Esophagus squamous epithelium (tissue), 4 donors: ENCODE results near the gene TMEM254.
"Not testable (repeated sequence)": the region's sequence is repeated elsewhere in the genome, so short reads cannot be mapped to it uniquely, and the experiment has no call there.

ENCODE experiments used
- CTCF ChIP-seq, 6 experiments: fragments of 450-650 bp in 4 of 6; fragments of 200-600 bp in 2 of 6; sonication (generic) in 2 of 6; IDR thresholded peaks; one replicate each; pipeline ENCODE4 v1.5.1; 2016 to 2019; ENCODE audit warnings: antibody characterized with exemption in 6 of 6, mild to moderate bottlenecking in 4 of 6, moderate library complexity in 4 of 6
- POLR2A ChIP-seq, 4 donors: fragments of 450-650 bp; IDR thresholded peaks; one replicate each; pipeline ENCODE4 v1.6.1; 2017; ENCODE audit warnings: antibody characterized with exemption in 4 of 4, mild to moderate bottlenecking in 4 of 4, moderate library complexity in 3 of 4

DNA sequence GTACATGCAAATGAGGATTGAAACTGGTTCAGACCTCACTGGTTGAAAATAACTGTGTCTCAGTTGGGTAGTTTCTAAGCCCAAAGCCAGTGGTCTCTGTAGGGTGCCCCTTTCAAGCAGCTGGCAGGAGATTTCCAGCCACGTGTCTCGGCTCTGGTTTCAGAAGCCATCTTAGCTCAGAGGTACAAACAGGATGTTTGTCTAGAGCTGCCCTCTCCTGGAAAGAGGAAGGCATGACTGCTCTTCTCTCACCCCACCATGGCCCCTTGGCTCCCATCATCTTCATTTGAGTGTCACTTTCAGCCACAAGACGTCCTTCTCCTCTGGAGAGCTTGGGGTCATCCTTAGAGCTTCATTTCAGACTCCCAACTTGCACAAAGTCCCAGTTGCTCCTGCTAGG is 49.3 kb upstream of the TMEM254 start:
- peak in 2 of 6 experiments; percentile 14 to 36 for TF ChIP-seq CTCF (IDR thresholded peaks at IDR 0.05)
- not testable (repeated sequence) for TF ChIP-seq POLR2A (IDR thresholded peaks at IDR 0.05)
